ENCODE results near the gene CDX1.

- TF ChIP-seq CTCF (IDR thresholded peaks at IDR 0.05): no peak
- no peak for TF ChIP-seq POLR2A (IDR thresholded peaks at IDR 0.05)
Measured at GRCh38 chr5:150217038-150217437, 50.5 kb downstream of the CDX1 start.
